KMS-11 (cell line): ENCODE results near the gene METTL21C.

Experiments
- H2AFZ ChIP-seq: fragments of 200-600 bp; sonication (generic); 2 replicates; pipeline ENCODE4 v1.6.1; 2016; ENCODE audit warnings: antibody characterized with exemption, mixed run types, low read depth
- H3K27ac ChIP-seq: fragments of 200-600 bp; sonication (generic); 2 replicates; pipeline ENCODE4 v1.6.1; 2016; ENCODE audit warnings: mild to moderate bottlenecking, mixed run types
- H3K27me3 ChIP-seq: fragments of 200-600 bp; sonication (generic); 2 replicates; pipeline ENCODE4 v1.6.1; 2017; ENCODE audit warnings: mild to moderate bottlenecking, low read depth, mixed run types, moderate library complexity; ENCODE audit not compliant: insufficient read depth
- H3K36me3 ChIP-seq: fragments of 200-600 bp; sonication (generic); 2 replicates; pipeline ENCODE4 v1.6.1; 2017; ENCODE audit warnings: mild to moderate bottlenecking, mixed run types; ENCODE audit not compliant: insufficient read depth
- H3K4me1 ChIP-seq: fragments of 200-600 bp; sonication (generic); 2 replicates; pipeline ENCODE4 v1.6.1; 2016; ENCODE audit warnings: mild to moderate bottlenecking, low read depth, mixed run types; ENCODE audit not compliant: poor library complexity, severe bottlenecking
- H3K4me2 ChIP-seq: fragments of 200-600 bp; sonication (generic); 2 replicates; pipeline ENCODE4 v1.7.0; 2016; ENCODE audit warnings: mild to moderate bottlenecking, mixed run types
- H3K4me3 ChIP-seq: fragments of 200-600 bp; sonication (generic); IDR thresholded peaks from 2 replicates; pipeline ENCODE4 v1.6.1; 2017; ENCODE audit warnings: low read depth, low read length, mixed read lengths; ENCODE audit not compliant: insufficient read depth
- H3K79me2 ChIP-seq: fragments of 200-600 bp; sonication (generic); 2 replicates; pipeline ENCODE4 v1.6.1; 2016; ENCODE audit warnings: low read depth, mixed run types; ENCODE audit not compliant: insufficient read depth
- H3K9ac ChIP-seq: fragments of 200-600 bp; sonication (generic); 2 replicates; pipeline ENCODE4 v1.6.1; 2016; ENCODE audit warnings: mild to moderate bottlenecking, mixed run types
- H4K20me1 ChIP-seq: fragments of 200-600 bp; sonication (generic); 2 replicates; pipeline ENCODE4 v1.6.1; 2016; ENCODE audit warnings: mild to moderate bottlenecking, mixed run types; ENCODE audit not compliant: insufficient read depth
- TF ChIP-seq, protein P1 (sequence below): fragments of 200-600 bp; sonication (generic); conservative IDR thresholded peaks from 2 replicates; pipeline ENCODE4 v1.6.1; 2017; ENCODE audit warnings: low read depth, mild to moderate bottlenecking, antibody characterized with exemption, low read length, moderate library complexity, mixed read lengths

The METTL21C gene

DNA sequence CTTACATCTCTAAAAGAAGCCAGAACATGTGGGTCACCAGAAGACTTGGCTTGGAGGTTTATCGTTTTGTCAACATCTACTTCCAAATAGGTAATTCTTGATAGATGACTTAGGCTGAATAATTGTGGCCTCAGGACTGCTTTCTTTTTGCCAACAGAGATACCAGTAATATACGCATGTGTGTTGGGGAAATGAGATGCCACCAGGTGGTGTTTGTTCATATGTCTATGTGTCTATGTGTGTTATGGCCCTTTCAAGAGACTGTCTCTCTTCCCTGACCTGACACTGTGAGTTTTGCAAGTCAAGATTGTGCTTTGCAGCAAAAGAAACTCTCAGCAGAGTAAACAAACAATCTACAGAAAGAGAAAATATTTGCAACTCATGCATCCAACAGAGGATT lies 31.6 kb upstream of the METTL21C start:
- Histone ChIP-seq H3K27ac (no peak overlapping the region), H3K4me1 (no peaks in the 10 kb centered on the region), H3K4me3 (no peak overlapping the region), H3K79me2 (no peaks in the 10 kb centered on the region), H3K4me2 (no peak overlapping the region), H2AFZ (no peak overlapping the region), H3K27me3 (no peaks in the 10 kb centered on the region), H3K36me3 (no peaks in the 10 kb centered on the region), H3K9ac (no peak overlapping the region), H4K20me1 (no peaks in the 10 kb centered on the region)
- TF ChIP-seq, protein P1, sequence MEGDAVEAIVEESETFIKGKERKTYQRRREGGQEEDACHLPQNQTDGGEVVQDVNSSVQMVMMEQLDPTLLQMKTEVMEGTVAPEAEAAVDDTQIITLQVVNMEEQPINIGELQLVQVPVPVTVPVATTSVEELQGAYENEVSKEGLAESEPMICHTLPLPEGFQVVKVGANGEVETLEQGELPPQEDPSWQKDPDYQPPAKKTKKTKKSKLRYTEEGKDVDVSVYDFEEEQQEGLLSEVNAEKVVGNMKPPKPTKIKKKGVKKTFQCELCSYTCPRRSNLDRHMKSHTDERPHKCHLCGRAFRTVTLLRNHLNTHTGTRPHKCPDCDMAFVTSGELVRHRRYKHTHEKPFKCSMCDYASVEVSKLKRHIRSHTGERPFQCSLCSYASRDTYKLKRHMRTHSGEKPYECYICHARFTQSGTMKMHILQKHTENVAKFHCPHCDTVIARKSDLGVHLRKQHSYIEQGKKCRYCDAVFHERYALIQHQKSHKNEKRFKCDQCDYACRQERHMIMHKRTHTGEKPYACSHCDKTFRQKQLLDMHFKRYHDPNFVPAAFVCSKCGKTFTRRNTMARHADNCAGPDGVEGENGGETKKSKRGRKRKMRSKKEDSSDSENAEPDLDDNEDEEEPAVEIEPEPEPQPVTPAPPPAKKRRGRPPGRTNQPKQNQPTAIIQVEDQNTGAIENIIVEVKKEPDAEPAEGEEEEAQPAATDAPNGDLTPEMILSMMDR: no peak

DNA sequence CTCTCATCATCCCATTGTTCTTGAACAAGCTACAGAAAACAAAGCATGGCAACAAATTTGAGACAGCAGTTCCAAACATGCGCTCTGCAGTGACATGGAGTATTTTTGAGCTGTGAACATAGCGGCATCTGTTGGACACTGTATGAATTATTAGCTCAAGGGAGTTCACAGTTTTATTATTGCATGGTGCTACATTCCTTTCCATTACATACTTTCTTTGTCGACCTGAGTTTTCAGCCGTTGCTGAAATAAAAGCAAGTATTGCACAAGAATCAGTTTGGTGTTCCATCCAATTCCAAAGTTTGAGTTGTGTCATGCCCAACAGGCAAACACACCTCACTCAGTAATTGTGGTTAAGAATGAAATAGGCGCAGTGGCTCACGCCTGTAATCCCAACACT lies 30.1 kb upstream of the METTL21C start:
- Histone ChIP-seq H3K36me3 (no peaks in the 10 kb centered on the region), H3K4me1 (no peaks in the 10 kb centered on the region), H3K4me2 (no peak overlapping the region), H2AFZ (no peak overlapping the region), H3K4me3 (no peak overlapping the region), H3K27me3 (no peaks in the 10 kb centered on the region), H3K9ac (no peak overlapping the region), H4K20me1 (no peaks in the 10 kb centered on the region), H3K79me2 (no peaks in the 10 kb centered on the region), H3K27ac (no peak overlapping the region)
- TF ChIP-seq, protein P1: no peak

DNA sequence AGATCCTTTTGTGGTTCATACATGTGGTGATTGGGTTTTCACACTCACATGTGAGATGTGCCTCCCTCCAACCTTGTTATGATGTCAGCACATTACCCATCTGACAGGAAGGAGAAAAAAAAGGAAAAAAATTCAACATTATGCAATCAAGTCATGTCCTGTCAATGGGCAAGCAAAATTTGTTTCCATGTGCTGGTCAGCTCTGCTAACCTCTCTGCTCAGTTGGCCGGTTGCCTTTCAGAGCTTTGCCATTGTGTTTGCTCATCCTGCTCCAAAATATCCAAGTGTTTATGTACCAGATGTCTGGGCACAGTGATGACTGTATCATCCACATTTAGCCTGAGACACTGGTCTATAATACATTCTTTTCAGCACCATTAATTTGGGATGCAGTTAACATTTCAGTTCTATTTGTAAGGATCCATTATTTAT lies 27.0 kb upstream of the METTL21C start:
- no peak overlapping the region for H3K27ac ChIP-seq
- H2AFZ ChIP-seq: no peak overlapping the region
- TF ChIP-seq, protein P1: no peak
- no peaks in the 10 kb centered on the region for H3K4me1 ChIP-seq
- H3K36me3 ChIP-seq: no peaks in the 10 kb centered on the region
- H4K20me1 ChIP-seq: no peaks in the 10 kb centered on the region
- no peaks in the 10 kb centered on the region for H3K79me2 ChIP-seq
- no peak overlapping the region for H3K4me2 ChIP-seq
- H3K27me3 ChIP-seq: no peaks in the 10 kb centered on the region
- H3K4me3 ChIP-seq: no peak overlapping the region
- no peak overlapping the region for H3K9ac ChIP-seq

DNA sequence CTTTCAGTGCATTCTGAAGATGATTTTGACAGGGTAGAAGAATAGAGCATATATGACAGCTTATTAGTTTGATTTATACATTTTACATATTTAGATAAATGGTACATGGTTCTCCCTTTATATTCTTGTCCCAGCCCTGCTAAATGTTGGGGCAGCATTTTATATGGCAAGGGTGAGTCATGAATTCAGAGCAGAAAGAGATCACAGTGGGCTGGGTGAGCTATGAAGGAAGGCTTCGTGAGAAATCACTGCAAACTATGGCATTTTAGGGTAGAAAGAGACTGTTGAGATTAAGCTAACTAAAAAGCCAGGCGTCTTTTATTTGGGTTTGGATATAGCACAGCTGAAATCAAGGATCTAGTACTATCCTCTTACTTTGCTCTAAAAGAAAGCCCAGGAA lies 23.9 kb upstream of the METTL21C start:
- Histone ChIP-seq H3K4me3 (no peak overlapping the region), H3K79me2 (no peaks in the 10 kb centered on the region), H3K4me1 (no peaks in the 10 kb centered on the region), H3K4me2 (no peak overlapping the region), H3K36me3 (no peaks in the 10 kb centered on the region), H4K20me1 (no peaks in the 10 kb centered on the region), H3K27ac (no peak overlapping the region), H2AFZ (no peak overlapping the region), H3K27me3 (no peaks in the 10 kb centered on the region), H3K9ac (no peak overlapping the region)
- TF ChIP-seq, protein P1: no peak

DNA sequence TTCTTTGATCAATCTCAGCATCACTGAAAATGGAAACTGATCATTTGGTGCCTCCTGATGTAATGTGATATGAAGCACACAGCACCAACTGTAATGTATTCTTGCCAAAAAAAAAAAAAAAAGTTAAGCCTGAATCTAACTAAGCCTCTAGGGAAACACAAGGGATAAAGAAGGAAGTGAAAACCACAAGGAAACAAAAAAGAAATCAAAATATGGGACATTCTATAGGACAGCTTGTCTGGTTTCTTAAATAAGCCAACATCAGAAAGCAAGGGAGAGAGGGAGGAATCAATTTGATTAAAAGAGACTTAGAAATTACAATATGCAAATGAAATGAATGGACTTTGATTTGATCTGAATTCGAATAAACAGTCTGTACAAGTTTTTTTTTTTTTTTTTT lies 20.6 kb upstream of the METTL21C start:
- Histone ChIP-seq H3K4me1 (no peaks in the 10 kb centered on the region), H3K36me3 (no peaks in the 10 kb centered on the region), H4K20me1 (no peaks in the 10 kb centered on the region), H3K27me3 (no peaks in the 10 kb centered on the region), H3K9ac (no peak overlapping the region), H2AFZ (no peak overlapping the region), H3K4me2 (no peak overlapping the region), H3K27ac (no peak overlapping the region), H3K4me3 (no peak overlapping the region), H3K79me2 (no peaks in the 10 kb centered on the region)
- TF ChIP-seq, protein P1: no peak
